HG02588 (cell line): ENCODE data around the gene HMX1.

Experiments used
- ATAC-seq: cut with Tn5 transposase; IDR thresholded peaks from one replicate; pipeline ENCODE4 v1.9.1; 2021; ENCODE audit warnings: mild to moderate bottlenecking, moderate library complexity; ENCODE audit not compliant: unreplicated experiment

The HMX1 gene

GRCh38 chr4:8910100-8910821, 38.6 kb upstream of the HMX1 start:
- ATAC-seq: no peak

GRCh38 chr4:8909548-8909947, 37.9 kb upstream of the HMX1 start:
- no peak for ATAC-seq

- no peak for ATAC-seq
These were observed 36.7 kb upstream of the HMX1 start for GRCh38 chr4:8908206-8908893.

GRCh38 chr4:8907596-8908205, 36.1 kb upstream of the HMX1 start:
- ATAC-seq: no peak

- ATAC-seq: no peak
These were observed 35.5 kb upstream of the HMX1 start for GRCh38 chr4:8906991-8907595.

- no peak for ATAC-seq
These were observed 35.0 kb upstream of the HMX1 start for GRCh38 chr4:8906668-8906970.

GRCh38 chr4:8905773-8906667, 34.4 kb upstream of the HMX1 start:
- ATAC-seq: no peak

- ATAC-seq: no peak
These were observed 33.7 kb upstream of the HMX1 start for GRCh38 chr4:8905226-8905772.

- ATAC-seq: no peak
These were observed 33.0 kb upstream of the HMX1 start for GRCh38 chr4:8904666-8905065.

- ATAC-seq: no peak
These were observed 32.4 kb upstream of the HMX1 start for GRCh38 chr4:8904041-8904501.

GRCh38 chr4:8901335-8901734, 29.7 kb upstream of the HMX1 start:
- ATAC-seq: no peak

GRCh38 chr4:8900588-8900987, 28.9 kb upstream of the HMX1 start:
- no peak for ATAC-seq

- no peak for ATAC-seq
These were observed 26.8 kb upstream of the HMX1 start for GRCh38 chr4:8898419-8898818.

GRCh38 chr4:8897251-8898167, 25.9 kb upstream of the HMX1 start:
- no peak for ATAC-seq

- ATAC-seq: no peak
These were observed 24.9 kb upstream of the HMX1 start for GRCh38 chr4:8896506-8896905.

- no peak for ATAC-seq
These were observed 24.4 kb upstream of the HMX1 start for GRCh38 chr4:8896071-8896470.

GRCh38 chr4:8895295-8895694, 23.7 kb upstream of the HMX1 start:
- no peak for ATAC-seq

- ATAC-seq: no peak
These were observed 22.8 kb upstream of the HMX1 start for GRCh38 chr4:8894424-8894816.

GRCh38 chr4:8893624-8894423, 22.2 kb upstream of the HMX1 start:
- ATAC-seq: no peak
